Hepatocyte (in vitro differentiated cells): Measurements from ENCODE around the gene SLC35A4. TPM values are rescaled to one million over a fixed set of nuclear protein-coding genes. Genes with fewer than 3 reads are reported as not detected.

Source experiments
- DNase-seq: peaks from one replicate; pipeline ENCODE4 v3.0.0-alpha.2; 2016; ENCODE audit warnings: low spot score
- H2AFZ ChIP-seq: fragments of 200-600 bp; sonication (generic); 2 replicates; pipeline ENCODE4 v1.6.0; 2016; ENCODE audit warnings: antibody characterized with exemption, mild to moderate bottlenecking
- H3K27ac ChIP-seq: fragments of 200-600 bp; sonication (generic); 2 replicates; pipeline ENCODE4 v1.5.1; 2016; ENCODE audit warnings: mild to moderate bottlenecking
- H3K27me3 ChIP-seq: fragments of 200-600 bp; sonication (generic); 2 replicates; pipeline ENCODE4 v1.6.1; 2016
- H3K36me3 ChIP-seq: fragments of 200-600 bp; sonication (generic); replicated peaks from 2 replicates; pipeline ENCODE4 v1.5.1; 2016; ENCODE audit warnings: low read depth; ENCODE audit not compliant: insufficient read depth
- H3K4me1 ChIP-seq: fragments of 200-600 bp; sonication (generic); 2 replicates; pipeline ENCODE4 v1.5.1; 2016; ENCODE audit warnings: mild to moderate bottlenecking, moderate library complexity; ENCODE audit not compliant: insufficient read depth
- H3K4me2 ChIP-seq: fragments of 200-600 bp; sonication (generic); 2 replicates; pipeline ENCODE4 v1.6.0; 2016
- H3K4me3 ChIP-seq: fragments of 200-600 bp; sonication (generic); 2 replicates; pipeline ENCODE4 v1.5.1; 2016; ENCODE audit warnings: mild to moderate bottlenecking
- H3K79me2 ChIP-seq: fragments of 200-600 bp; sonication (generic); 2 replicates; pipeline ENCODE4 v1.6.0; 2017; ENCODE audit warnings: mild to moderate bottlenecking
- H3K9me2 ChIP-seq: fragments of 200-600 bp; sonication (generic); replicated peaks from 2 replicates; pipeline ENCODE4 v1.6.0; 2017; ENCODE audit warnings: mild to moderate bottlenecking; ENCODE audit not compliant: insufficient read depth
- H3K9me3 ChIP-seq: fragments of 200-600 bp; sonication (generic); 2 replicates; pipeline ENCODE4 v1.5.1; 2016; ENCODE audit warnings: low read depth, mild to moderate bottlenecking
- H4K20me1 ChIP-seq: fragments of 200-600 bp; sonication (generic); 2 replicates; pipeline ENCODE4 v1.6.0; 2016; ENCODE audit warnings: mild to moderate bottlenecking; ENCODE audit not compliant: insufficient read depth, poor library complexity, severe bottlenecking
- EZH2 ChIP-seq: fragments of 200-600 bp; sonication (generic); IDR thresholded peaks from 2 replicates; pipeline ENCODE4 v1.6.1; 2016; ENCODE audit warnings: antibody characterized with exemption, mild to moderate bottlenecking, borderline replicate concordance
- EZH2phosphoT487 ChIP-seq: fragments of 200-600 bp; sonication (generic); IDR thresholded peaks from one replicate; pipeline ENCODE4 v1.6.1; 2018; ENCODE audit warnings: antibody characterized with exemption, mild to moderate bottlenecking, low read depth, moderate library complexity; ENCODE audit not compliant: unreplicated experiment, severe bottlenecking
- WGBS: methylation state at CpG from one replicate; pipeline ENCODE4 v1.1.6; 2016; ENCODE audit warnings: low lambda C conversion rate; ENCODE audit errors: missing lambda C conversion rate; 5-methylcytosine and 5-hydroxymethylcytosine counted together
- polyA plus RNA-seq: library from polyadenylated mRNA; unstranded; fragments of >200 nt; fragmentation: Nextera tagmentation; extraction: Ambion mirVana; gene quantifications from 2 replicates; pipeline ENCODE4 v1.2.1, GENCODE V29; 2016
- total RNA-seq: library from RNA; depleted of rRNA; stranded (reverse); fragments of >200 nt; gene quantifications from 2 replicates; pipeline ENCODE4 v1.2.3, GENCODE V29; 2014
- TF ChIP-seq, protein P1 (sequence below): fragments of 200-600 bp; sonication (generic); IDR thresholded peaks from 2 replicates; pipeline ENCODE4 v1.5.1; 2016; ENCODE audit warnings: antibody characterized with exemption, mild to moderate bottlenecking; ENCODE audit not compliant: poor library complexity

SLC35A4 gene
- total and polyA plus RNA-seq, 2 experiments from 2014 or later: 34.1 to 81.0 TPM

DNA sequence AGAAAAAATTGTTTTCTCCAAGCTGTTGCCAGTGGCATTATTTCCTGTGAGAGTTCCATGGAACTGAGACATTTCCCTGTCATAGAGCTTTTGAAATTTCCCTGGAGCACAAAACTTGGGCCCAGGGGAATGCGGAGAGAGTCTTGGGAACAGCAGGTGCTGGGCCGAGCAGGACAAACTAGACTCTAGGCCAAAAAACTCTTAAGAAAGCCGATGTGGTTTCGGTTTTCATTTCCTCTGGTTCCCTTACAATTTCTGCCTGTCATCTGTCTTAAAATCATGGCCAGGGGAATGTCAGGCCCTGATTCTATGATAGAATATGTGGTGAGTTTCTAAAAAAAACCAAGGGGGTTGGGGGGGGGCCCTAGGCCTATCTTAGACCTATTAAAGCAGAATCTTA lies 4.6 kb downstream of the SLC35A4 start:
- Histone ChIP-seq H3K79me2 (peaks cover 20% of the 10 kb centered on the region), H3K36me3 (no peaks in the 10 kb centered on the region), H3K4me3 (no peak overlapping the region), H2AFZ (no peak overlapping the region), H3K4me2 (no peak overlapping the region), H4K20me1 (no peaks in the 10 kb centered on the region), H3K27me3 (no peaks in the 10 kb centered on the region), H3K9me2 (no peaks in the 10 kb centered on the region), H3K4me1 (peaks cover 9% of the 10 kb centered on the region), H3K27ac (no peak overlapping the region), H3K9me3 (no peaks in the 10 kb centered on the region)
- no peak for DNase-seq
- WGBS: 89% methylated on average over 4 of the region's 4 CpGs
- no peak for TF ChIP-seq EZH2
- no peak for TF ChIP-seq EZH2phosphoT487
- TF ChIP-seq, protein P1, sequence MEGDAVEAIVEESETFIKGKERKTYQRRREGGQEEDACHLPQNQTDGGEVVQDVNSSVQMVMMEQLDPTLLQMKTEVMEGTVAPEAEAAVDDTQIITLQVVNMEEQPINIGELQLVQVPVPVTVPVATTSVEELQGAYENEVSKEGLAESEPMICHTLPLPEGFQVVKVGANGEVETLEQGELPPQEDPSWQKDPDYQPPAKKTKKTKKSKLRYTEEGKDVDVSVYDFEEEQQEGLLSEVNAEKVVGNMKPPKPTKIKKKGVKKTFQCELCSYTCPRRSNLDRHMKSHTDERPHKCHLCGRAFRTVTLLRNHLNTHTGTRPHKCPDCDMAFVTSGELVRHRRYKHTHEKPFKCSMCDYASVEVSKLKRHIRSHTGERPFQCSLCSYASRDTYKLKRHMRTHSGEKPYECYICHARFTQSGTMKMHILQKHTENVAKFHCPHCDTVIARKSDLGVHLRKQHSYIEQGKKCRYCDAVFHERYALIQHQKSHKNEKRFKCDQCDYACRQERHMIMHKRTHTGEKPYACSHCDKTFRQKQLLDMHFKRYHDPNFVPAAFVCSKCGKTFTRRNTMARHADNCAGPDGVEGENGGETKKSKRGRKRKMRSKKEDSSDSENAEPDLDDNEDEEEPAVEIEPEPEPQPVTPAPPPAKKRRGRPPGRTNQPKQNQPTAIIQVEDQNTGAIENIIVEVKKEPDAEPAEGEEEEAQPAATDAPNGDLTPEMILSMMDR: no peak

DNA sequence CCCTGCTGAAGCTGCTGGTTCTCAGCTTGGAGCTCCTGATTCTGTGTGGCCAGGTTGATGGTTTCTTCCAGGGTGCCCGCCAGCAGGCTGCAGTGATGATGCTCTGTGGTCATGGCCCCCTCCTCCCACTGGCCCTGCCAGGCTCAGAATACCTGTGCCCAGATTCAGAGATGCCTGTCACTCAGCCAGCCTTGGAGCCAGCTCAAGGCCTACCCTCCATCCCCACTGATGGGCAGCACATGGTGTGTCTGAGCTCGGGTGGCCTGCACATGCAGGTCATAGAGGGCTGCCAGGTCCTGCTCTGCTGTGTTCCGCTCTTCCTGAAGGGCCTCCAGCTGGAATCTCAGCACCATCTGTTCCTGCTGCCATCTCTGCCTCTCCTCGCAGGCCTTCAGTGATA lies 5.4 kb downstream of the SLC35A4 start:
- no peak for DNase-seq
- Histone ChIP-seq H3K9me2 (no peaks in the 10 kb centered on the region), H3K27me3 (no peaks in the 10 kb centered on the region), H3K4me2 (no peak overlapping the region), H3K79me2 (peaks cover 19% of the 10 kb centered on the region), H4K20me1 (no peaks in the 10 kb centered on the region), H3K9me3 (no peaks in the 10 kb centered on the region), H3K36me3 (no peaks in the 10 kb centered on the region), H2AFZ (no peak overlapping the region), H3K4me3 (no peak overlapping the region), H3K4me1 (peaks cover 9% of the 10 kb centered on the region), H3K27ac (no peak overlapping the region)
- TF ChIP-seq, protein P1: no peak
- no peak for TF ChIP-seq EZH2phosphoT487
- TF ChIP-seq EZH2: no peak
- 96% methylated on average over 4 of the region's 4 CpGs for WGBS

DNA sequence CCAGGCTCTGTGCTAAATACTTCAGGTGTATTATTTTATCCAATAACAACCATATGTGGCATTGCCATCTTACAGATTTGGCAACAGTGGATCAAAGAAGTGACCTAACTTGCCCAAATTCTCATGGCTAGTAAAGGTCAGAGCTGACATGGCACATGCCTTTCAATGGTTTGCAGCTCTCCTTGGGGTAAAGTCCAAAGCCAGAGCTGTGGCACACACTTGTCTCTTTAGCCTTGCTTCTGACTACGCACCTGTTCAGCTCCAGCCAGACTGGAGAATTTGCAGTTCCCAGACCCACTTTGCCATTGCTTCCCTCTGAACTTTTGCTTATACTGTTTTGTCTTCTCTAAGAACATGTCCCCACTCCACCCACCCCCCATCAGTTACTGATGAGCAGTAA lies 5.9 kb downstream of the SLC35A4 start:
- 90% methylated on average over 1 of the region's 1 CpG for WGBS
- H3K4me2 ChIP-seq: no peak overlapping the region
- no peaks in the 10 kb centered on the region for H3K36me3 ChIP-seq
- H2AFZ ChIP-seq: no peak overlapping the region
- no peaks in the 10 kb centered on the region for H3K9me2 ChIP-seq
- H3K27ac ChIP-seq: no peak overlapping the region
- H3K79me2 ChIP-seq: peaks cover 15% of the 10 kb centered on the region
- H3K4me1 ChIP-seq: peaks cover 6% of the 10 kb centered on the region
- no peak overlapping the region for H3K4me3 ChIP-seq
- no peak for DNase-seq
- no peaks in the 10 kb centered on the region for H4K20me1 ChIP-seq
- no peaks in the 10 kb centered on the region for H3K9me3 ChIP-seq
- no peak for TF ChIP-seq EZH2
- no peaks in the 10 kb centered on the region for H3K27me3 ChIP-seq

DNA sequence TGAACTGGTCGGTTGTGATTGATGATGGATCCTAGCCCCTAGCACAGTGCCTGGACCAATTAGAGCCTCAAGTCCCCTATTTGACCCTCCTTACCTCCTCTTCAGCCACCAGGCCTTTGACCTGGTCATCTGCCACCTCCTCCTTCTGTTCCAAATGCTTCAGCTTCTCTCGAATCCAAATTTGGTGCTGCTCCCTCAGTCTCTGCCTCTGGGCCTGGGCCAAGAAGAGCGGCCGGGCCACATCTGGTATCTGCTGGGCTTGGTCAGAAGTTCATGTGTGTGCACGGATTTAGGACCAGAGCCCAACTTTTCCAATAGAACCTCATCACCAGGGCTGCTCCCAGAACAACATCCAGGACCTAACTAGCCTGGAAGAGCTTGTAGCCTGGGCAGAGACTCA lies 6.5 kb downstream of the SLC35A4 start:
- H3K36me3 ChIP-seq: no peaks in the 10 kb centered on the region
- peaks cover 9% of the 10 kb centered on the region for H3K79me2 ChIP-seq
- no peak for DNase-seq
- no peaks in the 10 kb centered on the region for H3K9me3 ChIP-seq
- no peak overlapping the region for H2AFZ ChIP-seq
- TF ChIP-seq, protein P1: no peak
- TF ChIP-seq EZH2phosphoT487: no peak
- TF ChIP-seq EZH2: no peak
- no peaks in the 10 kb centered on the region for H3K9me2 ChIP-seq
- H3K27ac ChIP-seq: no peak overlapping the region
- H3K27me3 ChIP-seq: no peaks in the 10 kb centered on the region
- no peak overlapping the region for H3K4me3 ChIP-seq
- H3K4me1 ChIP-seq: no peaks in the 10 kb centered on the region
- no peaks in the 10 kb centered on the region for H4K20me1 ChIP-seq
- WGBS: 91% methylated on average over 5 of the region's 5 CpGs
- no peak overlapping the region for H3K4me2 ChIP-seq
